ENCODE results near the gene CDH24.

DNA sequence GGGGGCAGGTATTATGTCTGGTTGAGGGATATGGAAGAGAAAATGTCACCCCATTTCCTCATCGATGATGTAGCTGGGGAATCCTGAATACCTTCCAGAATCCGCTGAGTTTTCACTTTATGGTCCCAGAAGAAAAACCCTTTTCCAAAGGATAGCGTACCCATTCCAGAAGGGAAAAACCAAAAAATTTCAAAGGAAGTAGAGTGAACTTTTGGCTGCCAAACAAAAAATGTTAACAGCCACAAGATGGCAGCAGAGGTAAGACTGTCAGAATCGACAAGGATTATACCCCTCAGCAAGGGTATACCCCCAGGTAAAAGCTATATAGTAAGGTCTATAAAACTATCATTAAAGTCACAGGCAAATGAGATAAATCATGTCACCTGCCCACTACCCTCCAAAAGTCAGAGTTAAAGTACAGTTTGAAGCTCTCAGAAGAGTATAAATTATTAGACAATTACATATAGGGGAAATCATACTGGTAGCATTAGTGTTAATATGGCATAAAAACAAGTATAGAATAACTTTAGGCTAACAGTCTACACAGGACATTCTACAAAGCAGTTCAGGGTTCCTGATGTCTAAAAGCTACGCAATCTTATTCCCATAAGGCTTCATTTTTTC is 19.6 kb upstream of the CDH24 start:
- TF ChIP-seq CHD1 (IDR thresholded peaks at IDR 0.05; ENCODE audit: low read depth, low read length) = no peak
- TF ChIP-seq, protein P1, sequence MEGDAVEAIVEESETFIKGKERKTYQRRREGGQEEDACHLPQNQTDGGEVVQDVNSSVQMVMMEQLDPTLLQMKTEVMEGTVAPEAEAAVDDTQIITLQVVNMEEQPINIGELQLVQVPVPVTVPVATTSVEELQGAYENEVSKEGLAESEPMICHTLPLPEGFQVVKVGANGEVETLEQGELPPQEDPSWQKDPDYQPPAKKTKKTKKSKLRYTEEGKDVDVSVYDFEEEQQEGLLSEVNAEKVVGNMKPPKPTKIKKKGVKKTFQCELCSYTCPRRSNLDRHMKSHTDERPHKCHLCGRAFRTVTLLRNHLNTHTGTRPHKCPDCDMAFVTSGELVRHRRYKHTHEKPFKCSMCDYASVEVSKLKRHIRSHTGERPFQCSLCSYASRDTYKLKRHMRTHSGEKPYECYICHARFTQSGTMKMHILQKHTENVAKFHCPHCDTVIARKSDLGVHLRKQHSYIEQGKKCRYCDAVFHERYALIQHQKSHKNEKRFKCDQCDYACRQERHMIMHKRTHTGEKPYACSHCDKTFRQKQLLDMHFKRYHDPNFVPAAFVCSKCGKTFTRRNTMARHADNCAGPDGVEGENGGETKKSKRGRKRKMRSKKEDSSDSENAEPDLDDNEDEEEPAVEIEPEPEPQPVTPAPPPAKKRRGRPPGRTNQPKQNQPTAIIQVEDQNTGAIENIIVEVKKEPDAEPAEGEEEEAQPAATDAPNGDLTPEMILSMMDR (IDR thresholded peaks at IDR 0.05 in 2 of 3, conservative IDR thresholded peaks at IDR 0.05 in 1 of 3; ENCODE audit: control insufficient read depth in 2 of 3, extremely low read depth in 1 of 3, insufficient read depth in 1 of 3, low read depth in 3 of 3, low read length in 3 of 3) = peak; percentile 49 to 60 (median 59)
- TF ChIP-seq ASH2L (IDR thresholded peaks at IDR 0.05; ENCODE audit: borderline replicate concordance, low read depth) = no peak
- TF ChIP-seq SP1 (IDR thresholded peaks at IDR 0.05; ENCODE audit: low read depth, low read length) = no peak
- TF ChIP-seq, protein P2, sequence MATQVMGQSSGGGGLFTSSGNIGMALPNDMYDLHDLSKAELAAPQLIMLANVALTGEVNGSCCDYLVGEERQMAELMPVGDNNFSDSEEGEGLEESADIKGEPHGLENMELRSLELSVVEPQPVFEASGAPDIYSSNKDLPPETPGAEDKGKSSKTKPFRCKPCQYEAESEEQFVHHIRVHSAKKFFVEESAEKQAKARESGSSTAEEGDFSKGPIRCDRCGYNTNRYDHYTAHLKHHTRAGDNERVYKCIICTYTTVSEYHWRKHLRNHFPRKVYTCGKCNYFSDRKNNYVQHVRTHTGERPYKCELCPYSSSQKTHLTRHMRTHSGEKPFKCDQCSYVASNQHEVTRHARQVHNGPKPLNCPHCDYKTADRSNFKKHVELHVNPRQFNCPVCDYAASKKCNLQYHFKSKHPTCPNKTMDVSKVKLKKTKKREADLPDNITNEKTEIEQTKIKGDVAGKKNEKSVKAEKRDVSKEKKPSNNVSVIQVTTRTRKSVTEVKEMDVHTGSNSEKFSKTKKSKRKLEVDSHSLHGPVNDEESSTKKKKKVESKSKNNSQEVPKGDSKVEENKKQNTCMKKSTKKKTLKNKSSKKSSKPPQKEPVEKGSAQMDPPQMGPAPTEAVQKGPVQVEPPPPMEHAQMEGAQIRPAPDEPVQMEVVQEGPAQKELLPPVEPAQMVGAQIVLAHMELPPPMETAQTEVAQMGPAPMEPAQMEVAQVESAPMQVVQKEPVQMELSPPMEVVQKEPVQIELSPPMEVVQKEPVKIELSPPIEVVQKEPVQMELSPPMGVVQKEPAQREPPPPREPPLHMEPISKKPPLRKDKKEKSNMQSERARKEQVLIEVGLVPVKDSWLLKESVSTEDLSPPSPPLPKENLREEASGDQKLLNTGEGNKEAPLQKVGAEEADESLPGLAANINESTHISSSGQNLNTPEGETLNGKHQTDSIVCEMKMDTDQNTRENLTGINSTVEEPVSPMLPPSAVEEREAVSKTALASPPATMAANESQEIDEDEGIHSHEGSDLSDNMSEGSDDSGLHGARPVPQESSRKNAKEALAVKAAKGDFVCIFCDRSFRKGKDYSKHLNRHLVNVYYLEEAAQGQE (IDR thresholded peaks at IDR 0.05; ENCODE audit: low read depth, low read length) = no peak
- TF ChIP-seq HDAC2 (IDR thresholded peaks at IDR 0.05) = no peak
- no peak for TF ChIP-seq SPI1 (IDR thresholded peaks at IDR 0.05; ENCODE audit: borderline replicate concordance, insufficient read depth, low read depth, low read length)
- TF ChIP-seq TARDBP (IDR thresholded peaks at IDR 0.05; ENCODE audit: borderline replicate concordance) = no peak
- TF ChIP-seq RAD21 (IDR thresholded peaks at IDR 0.05; ENCODE audit: insufficient read depth, low read depth, low read length) = peak; percentile 48; the same call in 1 of the 2 replicates
- TF ChIP-seq EGR1 (IDR thresholded peaks at IDR 0.05; ENCODE audit: borderline replicate concordance in 1 of 2, low read depth in 2 of 2, low read length in 2 of 2) = no peak
- no peak for TF ChIP-seq POLR2A (IDR thresholded peaks at IDR 0.05; ENCODE audit: low read depth, low read length)
